Trophoblast cell (in vitro differentiated cells and primary cell): ENCODE results near the gene TXNDC9.

ENCODE experiments used
- DNase-seq, 2 donors: peaks; one replicate each; pipeline ENCODE4 v3.0.0-alpha.2; 2016
- H2AFZ ChIP-seq: 2 replicates; pipeline ENCODE4 v1.6.1; 2013; ENCODE audit warnings: low read length, moderate library complexity, mild to moderate bottlenecking; ENCODE audit not compliant: insufficient read depth, poor library complexity
- H2AK5ac ChIP-seq: 2 replicates; pipeline ENCODE4 v1.6.1; 2013; ENCODE audit warnings: mild to moderate bottlenecking, low read length
- H2BK120ac ChIP-seq: 2 replicates; pipeline ENCODE4 v1.6.1; 2013; ENCODE audit warnings: low read length, mild to moderate bottlenecking, moderate library complexity; ENCODE audit not compliant: insufficient read depth, poor library complexity
- H2BK12ac ChIP-seq: 2 replicates; pipeline ENCODE4 v1.6.1; 2013; ENCODE audit warnings: mild to moderate bottlenecking, low read length, moderate library complexity
- H2BK5ac ChIP-seq: 2 replicates; pipeline ENCODE4 v1.6.1; 2013; ENCODE audit warnings: low read length, low read depth, moderate library complexity, mild to moderate bottlenecking; ENCODE audit not compliant: poor library complexity
- H3K14ac ChIP-seq: 2 replicates; pipeline ENCODE4 v1.6.1; 2013; ENCODE audit warnings: mild to moderate bottlenecking, low read length
- H3K18ac ChIP-seq: 2 replicates; pipeline ENCODE4 v1.6.1; 2013; ENCODE audit warnings: mild to moderate bottlenecking, low read length
- H3K23ac ChIP-seq: 2 replicates; pipeline ENCODE4 v1.6.1; 2013; ENCODE audit warnings: low read length
- H3K27ac ChIP-seq: 2 replicates; pipeline ENCODE4 v1.5.1; 2013; ENCODE audit warnings: low read depth, mild to moderate bottlenecking, inconsistent platforms, low read length, moderate library complexity
- H3K27me3 ChIP-seq: 2 replicates; pipeline ENCODE4 v1.6.1; 2013; ENCODE audit warnings: inconsistent platforms, mild to moderate bottlenecking, low read length, moderate library complexity; ENCODE audit not compliant: insufficient read depth
- H3K36me3 ChIP-seq, 2 experiments: 1 replicate in 1 of 2; 2 replicates in 1 of 2; pipeline ENCODE4 v1.6.1; 2013; ENCODE audit warnings: low read length in 2 of 2, mild to moderate bottlenecking in 2 of 2, moderate library complexity in 1 of 2; ENCODE audit not compliant: insufficient read depth in 2 of 2, control insufficient read depth in 1 of 2
- H3K4ac ChIP-seq: 2 replicates; pipeline ENCODE4 v1.6.1; 2013; ENCODE audit warnings: low read depth, mild to moderate bottlenecking, low read length, moderate library complexity
- H3K4me1 ChIP-seq, 2 experiments: 1 replicate in 1 of 2; 2 replicates in 1 of 2; pipeline ENCODE4 v1.6.1; 2013; ENCODE audit warnings: low read length in 2 of 2, mild to moderate bottlenecking in 2 of 2, moderate library complexity in 1 of 2; ENCODE audit not compliant: insufficient read depth in 2 of 2, control insufficient read depth in 1 of 2
- H3K4me2 ChIP-seq: 2 replicates; pipeline ENCODE4 v1.6.1; 2013; ENCODE audit warnings: inconsistent platforms, mild to moderate bottlenecking, low read length, moderate library complexity
- H3K4me3 ChIP-seq: 2 replicates; pipeline ENCODE4 v1.5.1; 2013; ENCODE audit warnings: mild to moderate bottlenecking, low read depth, low read length, inconsistent platforms
- H3K79me1 ChIP-seq: one replicate; pipeline ENCODE4 v1.6.1; 2013; ENCODE audit warnings: low read length
- H3K79me2 ChIP-seq: 2 replicates; pipeline ENCODE4 v1.6.1; 2013; ENCODE audit warnings: low read length, mild to moderate bottlenecking; ENCODE audit not compliant: control insufficient read depth, insufficient read depth, poor library complexity
- H3K9ac ChIP-seq: 2 replicates; pipeline ENCODE4 v1.6.1; 2013; ENCODE audit warnings: mild to moderate bottlenecking, low read length
- H3K9me3 ChIP-seq: 2 replicates; pipeline ENCODE4 v1.6.1; 2013; ENCODE audit warnings: low read depth, mild to moderate bottlenecking, control low read depth, inconsistent platforms, low read length; ENCODE audit not compliant: insufficient read depth
- H4K12ac ChIP-seq: 2 replicates; pipeline ENCODE4 v1.6.1; 2013; ENCODE audit warnings: low read depth, mild to moderate bottlenecking, low read length, moderate library complexity
- H4K8ac ChIP-seq: 2 replicates; pipeline ENCODE4 v1.6.1; 2013; ENCODE audit warnings: low read depth, mild to moderate bottlenecking, low read length, moderate library complexity
- H4K91ac ChIP-seq: one replicate; pipeline ENCODE4 v1.6.1; 2013; ENCODE audit warnings: low read depth, mild to moderate bottlenecking, low read length, moderate library complexity
- WGBS: extraction: QIAGEN DNeasy Blood & Tissue Kit; methylation state at CpG from one replicate; pipeline ENCODE4 v1.1.7; 2013; ENCODE audit warnings: missing lambda C conversion rate; ENCODE audit not compliant: insufficient read length, insufficient coverage; ENCODE audit errors: extremely low coverage; 5-methylcytosine and 5-hydroxymethylcytosine counted together

Gene TXNDC9

DNA sequence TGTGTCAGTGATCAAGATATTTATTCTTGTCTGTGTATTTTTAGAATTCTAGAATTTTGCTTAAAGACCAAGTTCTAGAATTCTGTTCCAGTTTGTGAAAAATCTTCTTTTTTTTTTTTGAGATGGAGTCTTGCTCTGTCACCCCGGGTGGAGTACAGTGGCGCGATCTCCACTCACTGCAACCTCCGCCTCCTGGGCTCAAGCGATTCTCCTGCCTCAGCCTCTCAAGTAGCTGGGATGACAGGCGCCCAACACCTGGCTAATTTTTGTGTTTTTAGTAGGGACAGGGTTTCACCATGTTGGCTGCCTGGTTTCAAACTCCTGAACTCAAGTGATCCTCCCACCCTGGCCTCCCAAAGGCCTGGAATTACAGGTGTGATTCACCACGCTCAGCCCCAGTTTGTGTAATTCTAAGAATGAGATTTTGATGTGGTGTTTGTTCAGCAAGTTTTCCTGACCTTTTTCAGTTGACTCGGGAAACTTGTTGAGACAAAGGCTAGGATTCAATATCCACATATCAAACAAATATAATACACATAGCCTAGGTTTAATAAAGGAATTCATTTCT lies 4.6 kb upstream of the TXNDC9 start:
- no peak overlapping the region for H2BK5ac ChIP-seq
- peak overlapping the region; percentile 93 for H3K4ac ChIP-seq
- peaks cover 0 to 2% of the 10 kb centered on the region in 2 experiments for H3K4me1 ChIP-seq

DNA sequence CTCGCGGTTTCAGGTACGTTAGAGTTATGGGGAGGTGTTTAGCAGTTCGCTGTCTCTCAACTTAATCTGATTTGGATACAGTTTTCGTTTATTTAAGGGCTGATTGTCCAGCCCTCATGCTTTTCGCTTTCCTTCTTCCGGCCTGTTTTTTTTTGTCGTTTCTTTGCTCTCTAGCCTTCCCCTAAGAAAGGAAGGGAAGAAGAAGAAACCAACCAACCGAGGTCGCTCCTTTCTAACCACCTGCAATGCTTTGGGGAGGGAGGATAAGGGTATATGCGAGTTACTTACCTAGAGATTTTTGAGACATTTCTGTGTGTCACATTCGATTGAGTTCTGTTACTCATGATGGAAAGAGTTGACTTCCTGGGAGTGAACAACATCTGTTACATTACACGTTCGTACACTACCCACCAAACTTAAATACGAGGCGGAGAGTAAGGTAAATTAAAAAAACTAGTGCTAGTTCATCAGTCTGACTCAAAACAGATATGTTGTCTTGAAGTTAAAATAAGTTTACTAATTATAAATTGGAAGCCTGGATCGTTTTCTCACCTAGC lies 2.0 kb upstream of the TXNDC9 start:
- Histone ChIP-seq H3K23ac (no peak overlapping the region), H3K4me1 (no peaks in the 10 kb centered on the region), H2AFZ (peak overlapping the region; percentile 24), H3K14ac (peak overlapping the region; percentile 79), H3K9me3 (no peaks in the 10 kb centered on the region), H3K36me3 (no peaks in the 10 kb centered on the region), H3K18ac (peak overlapping the region; percentile 49), H2BK12ac (no peak overlapping the region), H2BK120ac (peak overlapping the region; percentile 34), H3K79me1 (peaks cover 13% of the 10 kb centered on the region), H3K79me2 (peaks cover 24% of the 10 kb centered on the region), H3K27ac (peak overlapping the region; percentile 24), H2BK5ac (peak overlapping the region; percentile 8), H3K4me3 (peak overlapping the region; percentile 89), H4K91ac (peak overlapping the region; percentile 81), H3K4me2 (peak overlapping the region; percentile 98), H2AK5ac (no peak overlapping the region), H3K4ac (peak overlapping the region; percentile 98), H3K9ac (peak overlapping the region; percentile 91), H3K27me3 (no peaks in the 10 kb centered on the region), H4K12ac (peak overlapping the region; percentile 66), H4K8ac (peak overlapping the region; percentile 45)
- WGBS: no CpG with 5 or more reads among the region's 17 CpGs
- DNase-seq: peak; percentile 16 to 64

More for the DNA sequence above, 4.6 kb upstream of the TXNDC9 start:
- H3K79me2 ChIP-seq: peaks cover 27% of the 10 kb centered on the region
- H3K79me1 ChIP-seq: peaks cover 11% of the 10 kb centered on the region
- no peak overlapping the region for H3K27ac ChIP-seq
- no CpG with 5 or more reads among the region's 8 CpGs for WGBS
- H2BK12ac ChIP-seq: no peak overlapping the region
- no peak overlapping the region for H3K23ac ChIP-seq
- H3K4me3 ChIP-seq: no peak overlapping the region
- no peak overlapping the region for H4K91ac ChIP-seq
- H3K9me3 ChIP-seq: no peaks in the 10 kb centered on the region
- H2AFZ ChIP-seq: no peak overlapping the region
- H2BK120ac ChIP-seq: no peak overlapping the region
- no peak overlapping the region for H2AK5ac ChIP-seq
- H4K8ac ChIP-seq: no peak overlapping the region
- no peak overlapping the region for H3K4me2 ChIP-seq
- peak; percentile 85 to 89 for DNase-seq
- no peaks in the 10 kb centered on the region for H3K36me3 ChIP-seq
- H4K12ac ChIP-seq: no peak overlapping the region
- H3K18ac ChIP-seq: no peak overlapping the region
- no peaks in the 10 kb centered on the region for H3K27me3 ChIP-seq
- no peak overlapping the region for H3K9ac ChIP-seq
- H3K14ac ChIP-seq: no peak overlapping the region

DNA sequence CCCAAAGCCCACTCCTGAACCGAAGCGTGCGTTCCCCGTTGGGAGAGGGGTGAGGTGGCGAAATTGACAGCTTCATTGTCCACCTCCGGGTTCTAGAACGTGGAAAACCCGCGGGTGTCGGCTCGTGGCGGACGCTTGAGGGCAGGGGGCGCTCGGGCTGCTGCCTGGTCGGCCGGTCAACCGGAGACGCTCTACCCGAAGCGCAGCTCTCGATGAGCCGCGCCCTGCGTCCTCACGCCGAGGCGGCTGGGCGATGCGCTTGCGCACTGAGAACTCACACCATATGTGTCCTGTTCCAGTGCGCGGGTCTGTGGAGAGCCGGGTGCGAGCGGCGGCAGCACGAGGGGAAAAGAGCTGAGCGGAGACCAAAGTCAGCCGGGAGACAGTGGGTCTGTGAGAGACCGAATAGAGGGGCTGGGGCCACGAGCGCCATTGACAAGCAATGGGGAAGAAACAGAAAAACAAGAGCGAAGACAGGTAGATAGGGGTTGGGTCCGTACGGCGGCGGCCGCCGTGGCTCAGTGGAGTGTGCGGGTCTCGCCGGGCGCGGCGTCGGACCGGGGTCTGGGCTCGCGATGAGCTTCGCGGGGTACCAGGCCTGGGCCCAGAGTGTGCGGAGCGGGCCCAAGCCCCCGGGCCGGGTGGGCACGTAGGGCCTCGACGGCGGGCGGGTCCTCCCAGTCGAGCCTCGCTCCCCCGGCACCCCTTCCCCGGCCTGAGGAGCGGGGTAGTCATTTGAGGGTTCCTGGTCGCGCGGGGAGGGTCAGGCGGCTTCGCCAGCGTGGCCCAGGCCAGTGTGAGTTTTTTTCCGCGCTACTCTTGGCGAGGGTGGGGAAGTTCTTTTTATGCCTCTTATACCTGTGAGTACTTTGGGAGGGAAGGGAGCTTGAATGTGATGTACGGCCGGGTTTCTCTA lies 1.2 kb upstream of the TXNDC9 start, which contains the start of gene EIF5B:
TSS of gene EIF5B (plus strand) at position 277 of the 916 bp plus-strand sequence. CDS start at position 443, 166 bp downstream.
- Histone ChIP-seq H4K8ac (peak within 1 kb of the TSS; percentile 59), H3K27ac (peak within 1 kb of the TSS; percentile 57), H3K36me3 (peaks cover 0 to 3% of the 10 kb centered on the region in 2 experiments), H2BK120ac (peak within 1 kb of the TSS; percentile 34), H3K18ac (peak within 1 kb of the TSS; percentile 49), H3K4ac (peak within 1 kb of the TSS; percentile 98), H3K14ac (peak within 1 kb of the TSS; percentile 79), H2AFZ (peak within 1 kb of the TSS; percentile 73), H4K12ac (peak within 1 kb of the TSS; percentile 66), H3K9me3 (no peaks in the 10 kb centered on the region), H3K79me1 (peaks cover 13% of the 10 kb centered on the region), H3K23ac (no peak within 1 kb of the TSS), H3K9ac (peak within 1 kb of the TSS; percentile 91), H3K79me2 (peaks cover 21% of the 10 kb centered on the region), H2BK5ac (peak within 1 kb of the TSS; percentile 8), H3K4me3 (peak within 1 kb of the TSS; percentile 89), H4K91ac (peak within 1 kb of the TSS; percentile 81), H2AK5ac (peak within 1 kb of the TSS; percentile 53), H3K27me3 (no peaks in the 10 kb centered on the region), H2BK12ac (no peak within 1 kb of the TSS), H3K4me1 (no peaks in the 10 kb centered on the region), H3K4me2 (peak within 1 kb of the TSS; percentile 98)
- WGBS: no CpG with 5 or more reads among the region's 87 CpGs
- DNase-seq: peak; percentile 97 to 99

DNA sequence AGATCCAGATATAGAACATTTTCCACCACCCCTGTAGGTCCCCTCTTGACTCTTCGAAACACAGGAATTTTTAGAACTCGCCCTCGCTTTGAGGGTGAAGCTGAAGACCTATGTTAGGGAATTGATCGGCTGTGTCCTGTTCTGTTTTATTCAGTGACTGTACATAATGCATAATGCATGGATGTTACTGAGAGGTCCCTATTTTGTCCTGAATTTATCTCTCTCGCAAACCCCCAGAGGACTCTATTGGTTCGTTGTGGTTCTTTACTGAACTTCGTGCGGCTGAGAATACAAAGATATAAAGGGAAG lies 625 bp upstream of the TXNDC9 start:
- Histone ChIP-seq H3K18ac (no peak overlapping the region), H4K12ac (no peak overlapping the region), H3K79me2 (peaks cover 21% of the 10 kb centered on the region), H2AK5ac (no peak overlapping the region), H3K9me3 (no peaks in the 10 kb centered on the region), H4K91ac (no peak overlapping the region), H2BK120ac (no peak overlapping the region), H3K27me3 (no peaks in the 10 kb centered on the region), H3K23ac (no peak overlapping the region), H3K4ac (no peak overlapping the region), H3K14ac (no peak overlapping the region), H3K4me1 (no peaks in the 10 kb centered on the region), H2AFZ (peak overlapping the region; percentile 73), H3K4me2 (peak overlapping the region; percentile 98), H4K8ac (peak overlapping the region; percentile 59), H2BK5ac (no peak overlapping the region), H3K36me3 (peaks cover 4 to 9% of the 10 kb centered on the region in 2 experiments), H3K27ac (peak overlapping the region; percentile 57), H2BK12ac (no peak overlapping the region), H3K79me1 (peaks cover 13% of the 10 kb centered on the region), H3K4me3 (peak overlapping the region; percentile 75), H3K9ac (peak overlapping the region; percentile 65)
- no CpG with 5 or more reads among the region's 8 CpGs for WGBS
- DNase-seq: peak in 1 of 2 donors; percentile 57
